NCI-H1694 (cell line): ENCODE results near the gene ARID5B.
"Not testable (repeated sequence)": the region's sequence is repeated elsewhere in the genome, so short reads cannot be mapped to it uniquely, and the experiment has no call there.

Experiments
- DNase-seq: peaks from one replicate; lab custom pipeline; 2025; lab: John Stamatoyannopoulos, UW

The ARID5B gene

DNA sequence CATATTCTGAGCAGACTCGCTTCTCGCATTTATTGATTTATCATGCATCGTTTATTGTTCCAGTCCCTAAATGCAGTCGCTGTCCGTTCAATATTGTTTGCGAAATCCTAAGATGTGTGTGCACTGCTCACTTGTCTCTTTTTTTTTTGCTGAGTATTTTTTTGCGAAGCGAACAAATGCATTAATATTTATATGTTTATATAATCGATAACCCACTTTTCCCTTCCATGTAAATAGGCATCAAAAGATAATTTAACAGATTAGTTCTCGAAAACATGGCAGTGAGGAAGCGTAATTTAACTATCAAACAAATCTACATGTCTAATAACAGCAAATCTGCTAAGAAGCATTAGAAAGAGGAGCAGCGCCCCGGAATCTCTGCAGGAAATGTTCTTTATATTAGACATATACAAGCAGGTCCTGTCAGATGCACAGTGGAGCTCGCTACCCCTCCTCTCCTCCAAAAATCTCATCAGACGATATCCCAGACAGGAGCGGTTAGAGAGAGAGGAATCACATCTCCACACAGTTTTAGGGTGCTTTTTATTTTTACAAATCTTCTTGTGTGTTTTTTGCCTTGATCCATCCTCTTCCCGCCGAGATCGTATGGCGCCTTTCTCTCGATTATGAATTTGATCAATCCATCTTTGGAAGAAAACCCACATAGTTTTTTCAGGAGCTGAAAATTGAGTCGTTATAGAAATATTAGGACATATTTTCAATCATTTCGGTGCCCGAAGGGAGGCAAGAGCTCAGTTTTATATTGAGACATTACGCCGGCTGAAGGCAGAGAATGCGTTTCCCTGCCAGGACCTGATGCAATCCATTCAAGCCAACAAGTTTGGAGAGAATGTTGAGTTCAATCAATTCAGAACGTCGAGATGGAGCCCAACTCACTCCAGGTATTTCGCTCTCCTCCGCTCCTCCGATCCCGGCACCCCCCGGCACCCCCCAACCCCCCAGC, at the start of gene ARID5B:
Gene ARID5B, plus strand, starts transcription at position 871 of the 964 bp plus-strand sequence. Its CDS starts 11 bp downstream, at position 882.
- peak; percentile 26 for DNase-seq

- DNase-seq, result no peak
These were observed 49.2 kb upstream of the ARID5B start for GRCh38 chr10:61852261-61852660.

DNA sequence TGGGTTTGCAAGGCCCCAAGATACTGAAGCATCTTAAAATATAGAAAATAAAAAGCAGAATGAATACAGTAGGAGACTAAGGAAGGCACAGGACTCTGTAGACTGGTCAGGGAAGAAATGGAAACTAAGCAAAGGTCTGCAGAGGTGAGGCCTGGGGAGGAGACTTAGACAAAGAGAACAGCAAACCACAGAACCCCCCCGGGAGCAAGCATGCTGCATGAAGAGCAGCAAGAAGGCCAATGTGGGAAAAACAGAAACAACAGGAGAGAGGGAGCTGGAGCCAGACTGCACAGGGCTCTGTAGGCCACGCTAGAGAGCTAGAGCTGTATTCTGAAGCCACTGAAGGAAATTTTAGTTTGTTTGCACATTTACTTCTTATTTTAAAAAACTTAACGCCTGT, 45.7 kb upstream of the ARID5B start:
- no peak for DNase-seq

- DNase-seq, result no peak
These were observed 43.8 kb upstream of the ARID5B start for GRCh38 chr10:61857746-61858145.

DNA sequence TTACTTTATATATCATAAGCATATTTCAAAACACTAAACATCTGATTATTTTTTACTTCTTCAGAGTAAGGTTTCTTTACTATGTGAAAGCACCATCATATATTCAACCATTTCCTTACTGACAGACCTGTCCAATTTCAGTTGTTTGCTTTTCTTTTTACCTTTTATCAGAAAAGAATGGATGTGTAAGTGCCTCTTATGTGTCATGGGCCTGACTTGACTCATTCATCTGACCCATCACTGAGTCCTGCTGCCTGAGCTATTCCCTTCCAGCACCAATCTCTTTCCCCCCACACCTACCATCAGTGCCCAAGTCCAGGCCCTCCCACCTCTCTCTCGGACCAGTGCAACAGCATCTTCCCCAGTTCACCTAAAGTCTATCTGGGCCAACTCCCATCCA, 41.7 kb upstream of the ARID5B start:
- DNase-seq, result no peak

DNA sequence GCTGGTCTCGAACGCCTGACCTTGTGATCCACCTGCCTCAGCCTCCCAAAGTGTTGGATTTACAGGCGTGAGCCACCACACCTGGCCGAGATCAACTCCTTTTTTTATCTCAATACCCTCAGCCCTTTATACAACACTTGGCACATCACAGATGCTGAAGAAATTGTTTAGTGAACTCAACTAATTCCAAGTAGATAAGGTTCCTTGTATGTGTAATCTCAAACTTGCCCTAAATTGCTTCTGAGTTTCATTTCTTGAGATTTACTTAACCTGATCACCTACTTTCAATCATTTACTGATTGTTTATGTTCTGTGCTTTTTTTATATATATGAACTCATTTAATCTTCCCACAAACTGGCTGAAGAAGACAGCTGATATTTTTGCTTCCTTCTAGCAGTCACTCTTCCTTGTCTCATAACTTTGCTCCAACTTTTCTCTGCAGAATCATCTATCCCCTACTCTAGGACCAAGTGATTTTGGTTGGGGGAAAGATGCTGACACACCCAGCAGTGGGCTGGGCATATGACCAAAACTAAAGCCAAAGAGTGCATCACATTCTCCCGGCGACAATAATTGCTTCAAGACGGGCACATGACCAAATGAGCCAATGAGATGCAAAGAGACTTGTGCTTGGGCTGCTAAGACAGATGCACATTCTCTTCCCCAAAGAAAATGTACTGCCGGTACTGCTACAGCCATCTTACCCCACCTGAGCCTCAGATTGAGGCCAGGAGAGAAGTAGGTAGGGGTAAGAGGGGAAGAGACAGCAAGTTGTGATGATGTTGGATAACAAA, 40.3 kb upstream of the ARID5B start:
- DNase-seq, result no peak

DNA sequence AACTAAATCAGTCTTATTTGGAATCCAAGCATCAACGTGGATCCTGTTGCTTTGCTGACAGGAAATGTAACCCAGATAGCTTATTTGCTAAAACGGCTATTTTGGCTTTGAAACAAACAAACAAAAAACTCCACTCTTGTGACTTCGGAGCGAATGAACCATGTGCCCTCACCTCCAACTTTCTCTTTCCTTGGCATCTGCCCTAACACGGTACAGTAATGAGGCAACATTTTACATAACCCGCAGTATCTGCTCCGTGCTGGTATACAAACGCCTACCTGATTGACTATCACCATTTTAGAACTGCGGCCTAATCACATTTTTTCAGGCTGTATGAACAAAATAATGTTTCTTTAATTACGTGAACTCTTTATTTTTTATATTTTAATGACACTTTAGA, 37.5 kb upstream of the ARID5B start:
- no peak for DNase-seq

GRCh38 chr10:61866700-61867368, 34.7 kb upstream of the ARID5B start:
- DNase-seq, result no peak

DNA sequence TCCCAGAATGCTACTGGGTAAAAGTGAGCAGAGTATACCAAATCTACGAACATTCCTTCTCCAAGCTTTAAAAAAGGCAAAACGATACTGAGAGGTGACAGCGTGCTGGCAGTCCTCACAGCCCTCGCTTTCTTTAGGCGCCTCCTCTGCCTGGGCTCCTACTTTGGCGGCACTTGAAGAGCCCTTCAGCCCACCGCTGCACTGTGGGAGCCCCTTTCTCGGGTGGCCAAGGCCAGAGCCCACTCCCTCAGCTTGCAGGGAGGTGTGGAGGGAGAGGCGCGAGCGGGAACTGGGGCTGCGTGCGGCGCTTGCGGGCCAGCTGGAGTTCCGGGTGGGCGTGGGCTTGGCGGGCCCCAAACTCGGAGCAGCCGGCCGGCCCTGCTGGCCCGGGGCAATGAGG, 34.1 kb upstream of the ARID5B start:
- DNase-seq, result not testable (repeated sequence)

DNA sequence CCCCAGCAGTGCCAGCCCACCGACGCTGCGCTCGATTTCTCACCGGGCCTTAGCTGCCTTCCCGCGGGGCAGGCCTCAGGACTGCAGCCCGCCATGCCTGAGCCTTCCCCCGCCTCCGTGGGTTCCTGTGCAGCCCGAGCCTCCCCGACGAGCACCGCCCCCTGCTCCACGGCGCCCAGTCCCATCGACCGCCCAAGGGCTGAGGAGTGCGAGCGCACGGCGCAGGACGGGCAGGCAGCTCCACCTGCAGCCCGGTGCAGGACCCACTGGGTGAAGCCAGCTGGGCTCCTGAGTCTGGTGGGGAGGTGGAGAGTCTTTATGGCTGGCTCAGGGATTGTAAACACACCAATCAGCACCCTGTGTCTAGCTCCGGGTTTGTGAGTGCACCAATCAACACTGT, 33.7 kb upstream of the ARID5B start:
- DNase-seq, result not testable (repeated sequence)

DNA sequence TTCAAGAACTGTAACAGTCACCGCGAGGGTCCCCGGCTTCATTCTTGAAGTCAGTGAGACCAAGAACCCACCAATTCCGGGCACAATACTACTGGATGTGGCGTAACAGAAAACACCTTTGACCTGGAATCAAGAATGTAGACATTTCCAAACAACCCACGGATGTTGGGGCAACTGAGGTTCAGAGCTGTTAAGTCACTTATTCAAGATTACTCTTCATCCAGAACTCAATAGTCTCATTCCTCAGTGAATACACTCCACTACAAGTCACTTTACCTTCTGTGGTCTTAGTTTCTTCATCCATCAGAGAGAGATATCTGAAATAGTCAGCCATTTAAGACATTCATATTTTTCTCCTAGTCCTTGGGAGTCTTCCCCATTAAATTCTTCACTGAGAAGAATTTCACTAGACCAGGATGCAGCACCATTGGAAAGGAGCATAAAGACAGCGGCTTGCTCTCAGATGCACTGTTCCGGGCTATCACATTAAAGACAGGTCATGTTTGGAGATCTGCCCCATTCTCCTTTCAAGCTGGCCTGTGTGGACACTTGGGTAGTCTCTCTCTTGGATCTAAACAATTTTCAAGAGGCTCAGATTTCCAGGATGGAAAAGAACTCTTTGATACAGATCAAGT, 32.3 kb upstream of the ARID5B start:
- DNase-seq, result no peak

DNA sequence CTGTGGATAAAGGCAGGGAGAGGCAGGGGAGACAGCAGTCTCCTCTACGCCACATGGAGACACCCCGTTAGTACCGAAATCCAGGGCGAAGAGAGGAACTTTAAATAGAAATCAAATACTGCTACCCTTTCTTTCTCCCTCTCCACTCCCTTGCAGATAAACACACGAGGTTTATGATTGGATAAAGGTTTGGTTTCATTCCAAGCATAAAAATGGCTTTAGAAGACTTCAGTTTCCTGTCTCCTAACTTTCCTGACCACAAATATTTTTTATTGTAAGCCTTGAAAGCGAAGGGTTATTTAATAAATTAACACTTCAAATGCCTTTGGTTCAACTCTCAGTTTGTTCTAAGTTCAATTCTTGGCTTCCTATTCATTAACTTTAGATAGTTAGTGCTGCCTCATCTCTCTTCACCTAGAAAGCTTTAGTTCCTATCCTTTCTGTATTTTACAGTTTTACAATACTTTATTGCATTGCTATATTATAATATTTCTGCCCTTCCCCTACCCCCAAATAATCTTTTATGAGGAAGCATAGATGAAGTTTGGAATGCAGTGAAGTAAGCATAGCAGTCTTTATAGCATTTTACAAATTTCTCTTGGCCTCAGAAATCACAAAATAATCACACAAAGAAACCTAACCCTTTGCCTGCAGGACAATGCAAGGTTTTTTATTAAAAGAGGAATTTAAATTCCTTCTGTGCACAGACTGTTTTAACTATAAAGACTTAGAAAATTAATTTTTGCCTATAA, 31.5 kb upstream of the ARID5B start:
- DNase-seq, result no peak

GRCh38 chr10:61870526-61870895, 31.0 kb upstream of the ARID5B start:
- DNase-seq, result no peak

DNA sequence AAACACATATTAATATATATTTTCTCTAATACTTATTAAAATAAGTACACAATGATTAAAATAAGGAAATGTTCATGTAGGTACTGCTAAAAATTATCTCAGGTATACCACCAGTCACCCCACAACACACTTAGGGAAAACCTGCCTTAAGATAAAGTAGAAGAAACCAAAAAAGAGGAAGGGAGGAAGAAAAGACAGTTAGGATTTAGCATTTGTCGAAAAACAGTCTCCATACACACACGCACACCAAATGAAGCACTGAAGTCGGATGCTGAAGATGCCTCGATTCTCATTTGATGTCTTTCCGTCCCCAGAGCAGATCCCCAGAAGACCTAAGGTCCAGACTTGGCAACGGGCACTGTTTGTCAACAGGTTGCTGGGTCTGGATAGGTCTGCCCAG, 30.0 kb upstream of the ARID5B start:
- no peak for DNase-seq

- DNase-seq, result no peak
These were observed 23.4 kb upstream of the ARID5B start for GRCh38 chr10:61877887-61878739.

- no peak for DNase-seq
These were observed 22.8 kb upstream of the ARID5B start for GRCh38 chr10:61878740-61879068.

GRCh38 chr10:61882621-61883370, 18.7 kb upstream of the ARID5B start:
- DNase-seq, result no peak

DNA sequence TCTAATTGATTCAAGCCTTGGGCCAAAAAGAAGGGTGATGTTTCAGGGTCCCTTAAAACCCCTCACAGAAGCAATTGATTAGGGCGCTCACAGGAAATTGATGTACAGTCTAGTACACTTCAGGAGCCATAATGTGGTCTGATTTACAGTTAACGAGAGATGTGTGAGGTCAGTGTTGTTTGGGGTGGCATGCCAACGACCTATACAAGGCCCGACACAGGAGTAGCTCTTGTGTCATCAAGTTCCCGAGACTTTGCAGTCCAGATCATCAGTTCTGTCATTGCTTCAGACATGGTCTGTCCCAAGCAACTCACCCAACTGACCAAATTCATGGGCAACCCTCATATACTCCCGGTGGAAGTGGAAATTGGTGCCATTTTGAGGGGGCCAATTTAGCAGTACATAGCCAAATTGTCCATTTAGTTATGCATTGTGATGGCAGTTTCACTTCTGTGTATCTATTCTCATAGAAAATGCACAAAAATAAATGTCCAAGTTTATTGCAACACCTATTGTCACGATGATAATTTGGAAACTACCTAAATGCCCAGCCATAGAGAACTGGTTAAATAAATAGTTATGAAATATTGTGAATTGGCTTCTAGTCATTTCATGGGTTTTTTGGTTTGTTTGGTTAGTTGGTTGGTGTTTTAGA, 18.0 kb upstream of the ARID5B start:
- DNase-seq, result no peak

DNA sequence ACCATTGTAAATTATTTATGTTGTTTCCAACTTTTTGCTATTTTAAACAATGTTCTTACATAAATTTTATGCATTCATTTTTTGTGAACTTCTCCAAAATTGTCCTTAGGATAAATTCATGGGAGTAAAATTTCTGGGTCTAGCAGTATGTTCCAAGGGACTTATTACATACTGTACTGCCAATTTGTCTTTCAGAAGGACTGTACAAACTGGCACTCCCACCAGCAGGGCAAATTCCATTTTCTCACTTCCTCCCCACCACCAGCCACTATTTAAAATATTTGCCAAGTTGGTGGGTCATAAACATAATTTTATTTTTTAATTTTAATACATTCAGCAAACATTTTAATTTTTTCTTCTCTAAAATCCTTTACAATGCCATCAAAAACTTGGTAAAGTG, 13.7 kb upstream of the ARID5B start:
- no peak for DNase-seq
